ENCODE results near the gene ASCC2.

- TF ChIP-seq CTCF (conservative IDR thresholded peaks at IDR 0.05; ENCODE audit: low read depth in 2 of 2) (no peak), NANOG (IDR thresholded peaks at IDR 0.05; ENCODE audit: borderline replicate concordance) (no peak), CREB1 (CRISPR knock-in tag; IDR thresholded peaks at IDR 0.05; ENCODE audit: low read depth) (no peak), POLR2AphosphoS5 (IDR thresholded peaks at IDR 0.05; ENCODE audit: low read depth) (no peak), EZH2phosphoT487 (IDR thresholded peaks at IDR 0.05; ENCODE audit: unreplicated experiment) (no peak)
Measured at GRCh38 chr22:29861672-29862297, 23.7 kb upstream of the ASCC2 start.
